Umbilical cord (tissue), 2 donors: ENCODE data around the gene SYTL3. TPM values are rescaled to one million over a fixed set of nuclear protein-coding genes. Genes with fewer than 3 reads are reported as not detected.
"Not testable (repeated sequence)": the region's sequence is repeated elsewhere in the genome, so short reads cannot be mapped to it uniquely, and the experiment has no call there.

Source experiments
- DNase-seq: peaks from one replicate; pipeline ENCODE4 v3.0.0-alpha.2; 2015; ENCODE audit warnings: low spot score
- total RNA-seq: library from RNA; depleted of rRNA; stranded (reverse); fragments of >200 nt; gene quantifications from one replicate; pipeline ENCODE4 v1.2.3, GENCODE V29; 2014; ENCODE audit warnings: low replicate concordance; ENCODE audit not compliant: insufficient read depth

The SYTL3 gene
- total RNA-seq, 1 donor from 2014 or later: 1.7 TPM

GRCh38 chr6:158622545-158623190, 27.2 kb upstream of the SYTL3 start:
- DNase-seq: no peak

- no peak for DNase-seq
Measured at GRCh38 chr6:158624684-158625682, 24.9 kb upstream of the SYTL3 start.

- DNase-seq: no peak
Measured at GRCh38 chr6:158625881-158626305, 24.0 kb upstream of the SYTL3 start.

GRCh38 chr6:158626360-158627167, 23.3 kb upstream of the SYTL3 start:
- no peak for DNase-seq

- DNase-seq: no peak
Measured at GRCh38 chr6:158627168-158627939, 22.5 kb upstream of the SYTL3 start.

- no peak for DNase-seq
Measured at GRCh38 chr6:158627940-158628211, 22.0 kb upstream of the SYTL3 start.

- no peak for DNase-seq
Measured at GRCh38 chr6:158628542-158628941, 21.3 kb upstream of the SYTL3 start.

GRCh38 chr6:158629367-158630221, 20.3 kb upstream of the SYTL3 start:
- DNase-seq: no peak

- DNase-seq: no peak
Measured at GRCh38 chr6:158630938-158631616, 18.8 kb upstream of the SYTL3 start.

- DNase-seq: no peak
Measured at GRCh38 chr6:158631678-158632537, 17.9 kb upstream of the SYTL3 start.

- DNase-seq: not testable (repeated sequence)
Measured at GRCh38 chr6:158632538-158633119, 17.2 kb upstream of the SYTL3 start.

- no peak for DNase-seq
Measured at GRCh38 chr6:158633127-158633526, 16.7 kb upstream of the SYTL3 start.

GRCh38 chr6:158634695-158635426, 15.0 kb upstream of the SYTL3 start:
- no peak for DNase-seq

GRCh38 chr6:158635427-158636073, 14.3 kb upstream of the SYTL3 start:
- no peak for DNase-seq

- DNase-seq: no peak
Measured at GRCh38 chr6:158636778-158637177, 13.1 kb upstream of the SYTL3 start.

- no peak for DNase-seq
Measured at GRCh38 chr6:158638324-158638854, 11.5 kb upstream of the SYTL3 start.

GRCh38 chr6:158639056-158639455, 10.8 kb upstream of the SYTL3 start:
- DNase-seq: no peak
